ENCODE measurements around the gene SIK3.

GRCh38 chr11:117054382-117054781, 43.8 kb downstream of the SIK3 start:
- TF ChIP-seq RAD21 (IDR thresholded peaks at IDR 0.05; ENCODE audit: low read depth) (no peak), REST (IDR thresholded peaks at IDR 0.05; ENCODE audit: low read depth) (no peak), TEAD4 (IDR thresholded peaks at IDR 0.05) (no peak), EP300 (IDR thresholded peaks at IDR 0.05; ENCODE audit: borderline replicate concordance) (no peak), TAF1 (IDR thresholded peaks at IDR 0.05; ENCODE audit: low read depth) (no peak), CREB1 (IDR thresholded peaks at IDR 0.05; ENCODE audit: low read depth) (no peak), CEBPB (IDR thresholded peaks at IDR 0.05) (no peak), YY1 (IDR thresholded peaks at IDR 0.05; ENCODE audit: low read depth) (no peak), MAX (IDR thresholded peaks at IDR 0.05) (no peak), ZBTB7A (IDR thresholded peaks at IDR 0.05; ENCODE audit: low read depth) (no peak), NFIC (IDR thresholded peaks at IDR 0.05) (no peak), FOXM1 (IDR thresholded peaks at IDR 0.05; ENCODE audit: borderline replicate concordance, low read depth) (no peak), TCF12 (IDR thresholded peaks at IDR 0.05; ENCODE audit: low read depth) (no peak), USF1 (IDR thresholded peaks at IDR 0.05) (no peak)
